Erythroblast (primary cell): ENCODE results near the gene KCTD16.

Experiments
- GATA1 ChIP-seq: IDR thresholded peaks from 2 replicates; pipeline ENCODE4 v1.6.1; 2011; ENCODE audit warnings: low read depth, mild to moderate bottlenecking, control low read depth, low read length, moderate library complexity
- POLR2A ChIP-seq: IDR thresholded peaks from 2 replicates; pipeline ENCODE4 v1.6.1; 2011; ENCODE audit warnings: mild to moderate bottlenecking, low read length

DNA sequence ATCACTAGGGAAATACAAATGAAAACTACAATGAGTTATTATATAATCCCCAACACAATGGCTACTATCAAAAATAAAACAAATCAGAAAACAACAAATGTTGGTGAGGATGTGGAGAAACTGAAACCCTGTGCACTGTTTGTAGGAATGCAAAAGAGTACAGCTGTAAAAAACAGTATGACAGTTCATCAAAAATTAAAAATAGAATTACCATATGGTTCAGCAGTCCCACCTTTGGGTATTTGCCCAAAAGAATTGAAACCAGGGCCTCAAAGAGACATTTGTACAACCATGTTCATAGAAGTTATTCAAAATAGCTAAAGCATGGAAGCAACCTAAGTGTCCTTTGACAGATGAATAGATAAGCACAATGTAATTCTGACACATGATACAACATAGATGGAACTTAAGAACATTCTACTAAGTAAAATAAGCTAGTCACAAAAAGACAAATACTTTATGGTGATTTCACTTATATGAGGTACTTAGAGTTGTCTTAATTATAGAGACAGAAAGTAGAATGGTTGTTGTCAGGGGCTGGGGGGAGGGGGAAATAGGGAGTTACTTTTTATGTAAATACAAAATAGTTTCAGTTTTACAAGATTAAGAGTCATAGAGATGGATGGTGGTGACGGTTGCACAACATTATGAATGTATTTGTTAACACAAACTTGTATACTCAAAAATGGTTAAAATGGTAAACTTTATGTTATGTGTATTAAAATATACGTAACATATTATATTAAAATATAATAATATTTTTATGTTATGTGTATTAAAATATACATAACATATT, 102.8 kb downstream of the KCTD16 start:
- no peak for TF ChIP-seq POLR2A
- TF ChIP-seq GATA1, result no peak
